Measurements from ENCODE around the gene CRKL. TPM values are rescaled to one million over a fixed set of nuclear protein-coding genes. Genes with fewer than 3 reads are reported as not detected.
"Not testable (repeated sequence)": the region's sequence is repeated elsewhere in the genome, so short reads cannot be mapped to it uniquely, and the experiment has no call there.

The CRKL gene
- total RNA-seq, 4 donors from 2014 or later, result 38.2 to 46.2 (median 44.4) TPM

GRCh38 chr22:20889904-20890540 is 27.2 kb upstream of the CRKL start:
- intact Hi-C loops (cut with DNase I), result no loop called here
- H3K36me3 ChIP-seq, result peaks cover 0 to 48% (median 21%) of the 10 kb centered on the region in 3 donors
- no peak overlapping the region for H3K27ac ChIP-seq

GRCh38 chr22:20890975-20891374 is 26.2 kb upstream of the CRKL start:
- Histone ChIP-seq H3K27me3 (no peaks in the 10 kb centered on the region), H3K4me1 (peaks cover 0 to 2% (median 0%) of the 10 kb centered on the region in 3 donors), H3K27ac (no peak overlapping the region), H3K36me3 (peaks cover 0 to 44% (median 21%) of the 10 kb centered on the region in 3 donors), H3K4me3 (no peak overlapping the region), H3K9me3 (no peaks in the 10 kb centered on the region)
- no peak for DNase-seq
- TF ChIP-seq POLR2A (IDR thresholded peaks at IDR 0.05) (no peak), CTCF (IDR thresholded peaks at IDR 0.05) (no peak)
- WGBS, 2 donors, result 85 to 90% methylated on average over 6 of the region's 6 CpGs
- intact Hi-C loops (cut with DNase I), result no loop called here

More at GRCh38 chr22:20889904-20890540, 27.2 kb upstream of the CRKL start:
- H3K4me3 ChIP-seq, result no peak overlapping the region
- H3K9me3 ChIP-seq, result no peaks in the 10 kb centered on the region
- TF ChIP-seq CTCF (IDR thresholded peaks at IDR 0.05) (no peak), POLR2A (IDR thresholded peaks at IDR 0.05) (no peak)
- no peaks in the 10 kb centered on the region for H3K27me3 ChIP-seq
- H3K4me1 ChIP-seq, result peaks cover 0 to 10% (median 7%) of the 10 kb centered on the region in 3 donors
- 86 to 89% methylated on average over 12 to 13 of the region's 13 CpGs for WGBS, 2 donors
- DNase-seq, result no peak

- H3K4me1 ChIP-seq; H3K9me3 ChIP-seq; DNase-seq; H3K36me3 ChIP-seq; H3K27me3 ChIP-seq; H3K27ac ChIP-seq; intact Hi-C loops (cut with DNase I); H3K4me3 ChIP-seq: not testable (repeated sequence)
- 64 to 92% methylated on average over 4 to 7 of the region's 7 CpGs for WGBS, 2 donors
Observed at GRCh38 chr22:20897737-20898136, 19.5 kb upstream of the CRKL start.

GRCh38 chr22:20899827-20900423 is 17.3 kb upstream of the CRKL start:
- 61 to 77% methylated on average over 6 to 7 of the region's 7 CpGs for WGBS, 2 donors
- no peak for TF ChIP-seq CTCF (IDR thresholded peaks at IDR 0.05)
- no peak for TF ChIP-seq POLR2A (IDR thresholded peaks at IDR 0.05)
- DNase-seq, result no peak
- peaks cover 2 to 15% (median 7%) of the 10 kb centered on the region in 3 donors for H3K4me1 ChIP-seq
- H3K36me3 ChIP-seq, result no peaks in the 10 kb centered on the region
- H3K27me3 ChIP-seq, result no peaks in the 10 kb centered on the region
- H3K4me3 ChIP-seq, result no peak overlapping the region
- no peak overlapping the region for H3K27ac ChIP-seq
- intact Hi-C loops (cut with DNase I), result no loop called here
- no peaks in the 10 kb centered on the region for H3K9me3 ChIP-seq

GRCh38 chr22:20901093-20902033 is 15.8 kb upstream of the CRKL start:
- 84 to 94% methylated on average over 12 to 18 of the region's 18 CpGs for WGBS, 2 donors
- H3K4me3 ChIP-seq; H3K27me3 ChIP-seq; H3K9me3 ChIP-seq; DNase-seq; H3K27ac ChIP-seq; intact Hi-C loops (cut with DNase I); H3K36me3 ChIP-seq: not testable (repeated sequence)
- peaks cover 3 to 29% (median 11%) of the 10 kb centered on the region in 3 donors for H3K4me1 ChIP-seq

- no peaks in the 10 kb centered on the region for H3K9me3 ChIP-seq
- H3K36me3 ChIP-seq, result no peaks in the 10 kb centered on the region
- WGBS, 2 donors, result 93 to 94% methylated on average over 2 of the region's 2 CpGs
- intact Hi-C loops (cut with DNase I), result no loop called here
- no peaks in the 10 kb centered on the region for H3K27me3 ChIP-seq
- no peak for DNase-seq
- H3K4me3 ChIP-seq, result no peak overlapping the region
- TF ChIP-seq POLR2A (IDR thresholded peaks at IDR 0.05) (no peak), CTCF (IDR thresholded peaks at IDR 0.05) (no peak)
- H3K27ac ChIP-seq, result no peak overlapping the region
- peaks cover 3 to 29% (median 11%) of the 10 kb centered on the region in 3 donors for H3K4me1 ChIP-seq
Observed at GRCh38 chr22:20903093-20903492, 14.1 kb upstream of the CRKL start.

Measured in esophagus squamous epithelium (tissue), 5 donors.